GM18511 (cell line): ENCODE measurements around the gene GPBP1.

Experiments used
- ATAC-seq: cut with Tn5 transposase; IDR thresholded peaks from one replicate; pipeline ENCODE4 v1.9.1; 2021; ENCODE audit warnings: mild to moderate bottlenecking, moderate library complexity; ENCODE audit not compliant: unreplicated experiment

The GPBP1 gene

GRCh38 chr5:57209316-57210040 is 35.6 kb downstream of the GPBP1 start:
- ATAC-seq: no peak

GRCh38 chr5:57210633-57211032 is 36.8 kb downstream of the GPBP1 start:
- ATAC-seq: no peak

- ATAC-seq: no peak
These were observed 37.2 kb downstream of the GPBP1 start for GRCh38 chr5:57211039-57211438.

GRCh38 chr5:57215629-57216195 is 41.9 kb downstream of the GPBP1 start:
- ATAC-seq: no peak

GRCh38 chr5:57216714-57217113 is 42.9 kb downstream of the GPBP1 start:
- ATAC-seq: no peak

- no peak for ATAC-seq
These were observed 45.5 kb downstream of the GPBP1 start for GRCh38 chr5:57219386-57219785.

GRCh38 chr5:57221049-57221568 is 47.2 kb downstream of the GPBP1 start:
- ATAC-seq: peak; percentile 55

GRCh38 chr5:57225553-57225952 is 51.7 kb downstream of the GPBP1 start:
- no peak for ATAC-seq

- ATAC-seq: no peak
These were observed 55.5 kb downstream of the GPBP1 start for GRCh38 chr5:57229313-57229712.

- no peak for ATAC-seq
These were observed 57.7 kb downstream of the GPBP1 start for GRCh38 chr5:57231607-57232006.

GRCh38 chr5:57232293-57233033 is 58.6 kb downstream of the GPBP1 start:
- ATAC-seq: no peak

- ATAC-seq: peak; percentile 83
These were observed 69.7 kb downstream of the GPBP1 start for GRCh38 chr5:57243286-57244137.

- ATAC-seq: no peak
These were observed 70.5 kb downstream of the GPBP1 start for GRCh38 chr5:57244331-57244730.

- no peak for ATAC-seq
These were observed 72.6 kb downstream of the GPBP1 start for GRCh38 chr5:57246426-57246825.

GRCh38 chr5:57247765-57248164 is 73.9 kb downstream of the GPBP1 start:
- ATAC-seq: no peak

- ATAC-seq: no peak
These were observed 75.5 kb downstream of the GPBP1 start for GRCh38 chr5:57249265-57249874.

GRCh38 chr5:57258052-57258451 is 84.2 kb downstream of the GPBP1 start:
- ATAC-seq: no peak

GRCh38 chr5:57258943-57259342 is 85.1 kb downstream of the GPBP1 start:
- ATAC-seq: no peak

GRCh38 chr5:57259704-57260103 is 85.8 kb downstream of the GPBP1 start:
- ATAC-seq: no peak

- no peak for ATAC-seq
These were observed 88.7 kb downstream of the GPBP1 start for GRCh38 chr5:57262541-57262940.
